Aorta (tissue), 5 donors: ENCODE measurements around the gene IMPDH2. TPM values are rescaled to one million over a fixed set of nuclear protein-coding genes. Genes with fewer than 3 reads are reported as not detected.
A peak's percentile ranks its signal among the peaks of the same experiment; 100 is the strongest.

Source experiments
- ATAC-seq: fragments of 200-7000 bp; cut with Tn5 transposase; one replicate; pipeline ENCODE4 v1.9.1; 2022; ENCODE audit warnings: moderate library complexity; ENCODE audit not compliant: low FRiP score
- DNase-seq, 2 donors: peaks; one replicate each; pipeline ENCODE4 v3.0.0-alpha.2; 2020
- H3K27ac ChIP-seq, 2 donors: one replicate each; pipeline ENCODE4 v1.5.1; 2013; ENCODE audit warnings: low read length in 2 of 2, mild to moderate bottlenecking in 2 of 2, moderate library complexity in 2 of 2, control low read depth in 1 of 2, inconsistent platforms in 1 of 2, low read depth in 1 of 2
- H3K27me3 ChIP-seq, 2 donors: one replicate each; pipeline ENCODE4 v1.6.1; 2013; ENCODE audit warnings: control low read depth in 1 of 2, low read length in 1 of 2, mild to moderate bottlenecking in 1 of 2, moderate library complexity in 1 of 2; ENCODE audit not compliant: insufficient read depth in 2 of 2, control insufficient read depth in 1 of 2
- H3K36me3 ChIP-seq, 2 donors: one replicate each; pipeline ENCODE4 v1.6.1; 2013; ENCODE audit warnings: control low read depth in 1 of 2, low read length in 1 of 2, mild to moderate bottlenecking in 1 of 2; ENCODE audit not compliant: insufficient read depth in 2 of 2, control insufficient read depth in 1 of 2
- H3K4me1 ChIP-seq, 2 donors: one replicate each; pipeline ENCODE4 v1.6.1; 2013; ENCODE audit warnings: low read length in 2 of 2, control low read depth in 1 of 2, mild to moderate bottlenecking in 1 of 2, moderate library complexity in 1 of 2; ENCODE audit not compliant: insufficient read depth in 2 of 2, control insufficient read depth in 1 of 2
- H3K4me3 ChIP-seq, 2 donors: one replicate each; pipeline ENCODE4 v1.5.1; 2013; ENCODE audit warnings: low read length in 2 of 2, control low read depth in 1 of 2, mild to moderate bottlenecking in 1 of 2
- H3K9me3 ChIP-seq: one replicate; pipeline ENCODE4 v1.6.1; 2013; ENCODE audit warnings: mild to moderate bottlenecking, low read length; ENCODE audit not compliant: control insufficient read depth
- WGBS, 2 donors: extraction: QIAGEN DNeasy Blood & Tissue Kit; methylation state at CpG; one replicate each; pipeline ENCODE4 v1.1.7; 2013; 5-methylcytosine and 5-hydroxymethylcytosine counted together
- intact Hi-C, 2 donors: fragments of 100-400 bp; cut with DNase I; formaldehyde crosslinking; loops; one replicate each; pipeline versions ENCODE4 v1.14.2 to v1.15.0; 2022
- polyA plus RNA-seq, 2 donors: library from polyadenylated mRNA; stranded (reverse); fragments of 200-250 nt; gene quantifications; one replicate each; pipeline ENCODE4 v1.2.3, GENCODE V29; 2013
- total RNA-seq, 2 donors: library from RNA; stranded (reverse); fragmentation: NEBNext Ultra II Directional; extraction: Animal tissue kit (Norgen Biotek cat#: 25700); gene quantifications; one replicate each; pipeline ENCODE4 v1.2.1, GENCODE V29; 2021
- donor health status: healthy with polysubstance abuse.
- donor health status: Bipolar disorder and iron deficiency.
- donor health status: DM: no; HTN: no; CAD: no.
- donor health status: DM: no; HTN: no; CAD: no.
- donor health status: DM: yes; HTN: yes; CAD: no.

IMPDH2 gene
- total and polyA plus RNA-seq, 4 donors, result 47.6 to 111 (median 93.0) TPM

GRCh38 chr3:48991851-48992545 lies 37.2 kb downstream of the IMPDH2 start:
- Histone ChIP-seq H3K4me3 (no peak overlapping the region), H3K27ac (peak overlapping the region in 1 of 2 donors; percentile 60)
- no peak for ATAC-seq

GRCh38 chr3:48990636-48991469 lies 38.3 kb downstream of the IMPDH2 start:
- peak overlapping the region; percentile 22 to 71 for H3K4me3 ChIP-seq
- peak overlapping the region in 1 of 2 donors; percentile 97 for H3K27ac ChIP-seq
- WGBS, 2 donors, result 2 to 4% methylated on average over 35 to 40 of the region's 40 CpGs
- DNase-seq, result no peak
- intact Hi-C loops, result loop anchor here in 1 of 2 donors (5.0 kb wide), 1 partner anchor 36 kb away; the partner anchor contains the start of gene IMPDH2
- no peaks in the 10 kb centered on the region for H3K9me3 ChIP-seq
- H3K4me1 ChIP-seq, result peaks cover 0 to 3% of the 10 kb centered on the region in 2 donors
- peaks cover 0 to 2% of the 10 kb centered on the region in 2 donors for H3K36me3 ChIP-seq
- ATAC-seq, result peak; percentile 2
- no peaks in the 10 kb centered on the region for H3K27me3 ChIP-seq

More at GRCh38 chr3:48991851-48992545, 37.2 kb downstream of the IMPDH2 start:
- intact Hi-C loops, result loop anchor here in 1 of 2 donors (5.0 kb wide), 1 partner anchor 35 kb away; the partner anchor contains the start of gene IMPDH2
- Histone ChIP-seq H3K9me3 (no peaks in the 10 kb centered on the region), H3K4me1 (peaks cover 0 to 3% of the 10 kb centered on the region in 2 donors), H3K27me3 (no peaks in the 10 kb centered on the region), H3K36me3 (no peaks in the 10 kb centered on the region)
- no peak for DNase-seq
- 69% methylated on average over 5 of the region's 5 CpGs for WGBS, 2 donors

- H3K4me3 ChIP-seq, result peak within 1 kb of the TSS; percentile 55 to 71
- ATAC-seq (peak; percentile 93), DNase-seq (peak; percentile 92 to 97)
- WGBS, 2 donors, result 0 to 1% methylated on average over 80 to 91 of the region's 91 CpGs
- H3K36me3 ChIP-seq, result peaks cover 2 to 3% of the 10 kb centered on the region in 2 donors
- H3K27me3 ChIP-seq, result no peaks in the 10 kb centered on the region
- no peaks in the 10 kb centered on the region for H3K9me3 ChIP-seq
- peak within 1 kb of the TSS; percentile 53 to 97 for H3K27ac ChIP-seq
- intact Hi-C loops, result loop anchor here (2.0 to 5.0 kb wide), 3 partner anchors 32 to 105 kb away; partner anchors contain the start of genes IMPDH2 (in 1 of the 2), NDUFAF3 (in 1 of the 2) and QRICH1 (in 1 of the 2)
- peaks cover 0 to 3% of the 10 kb centered on the region in 2 donors for H3K4me1 ChIP-seq
These were observed 39.2 kb downstream of the IMPDH2 start, which contains the start of gene P4HTM for GRCh38 chr3:48989796-48990635. Gene P4HTM, plus strand, starts transcription at chr3:48990241. Its CDS starts 16 bp downstream, at chr3:48990257.

- intact Hi-C loops, result loop anchor here (2.0 to 5.0 kb wide), 2 partner anchors 33 to 106 kb away; partner anchors contain the start of genes NDUFAF3 (in 1 of the 2) and QRICH1 (in 1 of the 2)
- peak; percentile 1 for ATAC-seq
- WGBS, 2 donors, result 1% methylated on average over 21 of the region's 21 CpGs
These were observed 39.9 kb downstream of the IMPDH2 start for GRCh38 chr3:48989126-48989795.

DNA sequence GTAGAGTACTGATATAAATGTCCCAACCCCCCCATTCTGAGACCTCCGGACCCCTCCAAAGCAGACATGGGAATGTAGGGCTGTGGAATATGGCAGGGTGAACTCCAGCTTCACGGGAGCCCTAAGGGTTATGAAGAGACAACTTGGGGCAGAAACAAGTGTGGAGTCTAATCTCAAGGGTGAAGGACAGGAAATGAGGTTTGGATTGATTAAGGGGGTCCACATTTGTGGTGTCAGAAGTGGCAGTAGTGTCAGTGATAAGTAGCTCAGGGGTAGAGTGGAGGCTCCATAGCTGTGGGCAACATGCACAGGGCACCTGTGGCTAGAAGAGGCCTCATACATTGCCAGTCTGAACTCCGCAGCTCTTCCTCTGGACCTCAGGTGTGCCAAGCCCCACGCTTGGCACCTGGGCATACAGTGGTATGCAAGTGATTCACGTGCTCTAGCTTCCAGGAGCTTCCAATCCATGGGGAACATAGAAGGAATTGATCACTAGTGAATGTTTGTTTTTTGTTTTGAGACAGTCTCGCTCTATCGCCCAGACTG lies 43.3 kb downstream of the IMPDH2 start:
- Histone ChIP-seq H3K36me3 (peaks cover 3 to 5% of the 10 kb centered on the region in 2 donors), H3K27me3 (no peaks in the 10 kb centered on the region), H3K27ac (no peak overlapping the region), H3K9me3 (no peaks in the 10 kb centered on the region), H3K4me3 (no peak overlapping the region), H3K4me1 (no peaks in the 10 kb centered on the region)
- peak; percentile 11 to 12 for DNase-seq
- WGBS, 2 donors, result 85 to 86% methylated on average over 7 of the region's 7 CpGs
- no peak for ATAC-seq
- intact Hi-C loops, result loop anchor here in 1 of 2 donors (5.0 kb wide), 1 partner anchor 36 kb away; the partner anchor contains the start of gene NDUFAF3

More at GRCh38 chr3:48989126-48989795, 39.9 kb downstream of the IMPDH2 start:
- Histone ChIP-seq H3K36me3 (peaks cover 2 to 3% of the 10 kb centered on the region in 2 donors), H3K4me3 (peak overlapping the region; percentile 55 to 71), H3K9me3 (no peaks in the 10 kb centered on the region), H3K4me1 (peaks cover 0 to 3% of the 10 kb centered on the region in 2 donors), H3K27ac (peak overlapping the region; percentile 53 to 97), H3K27me3 (no peaks in the 10 kb centered on the region)
- DNase-seq, result peak in 1 of 2 donors; percentile 46

DNA sequence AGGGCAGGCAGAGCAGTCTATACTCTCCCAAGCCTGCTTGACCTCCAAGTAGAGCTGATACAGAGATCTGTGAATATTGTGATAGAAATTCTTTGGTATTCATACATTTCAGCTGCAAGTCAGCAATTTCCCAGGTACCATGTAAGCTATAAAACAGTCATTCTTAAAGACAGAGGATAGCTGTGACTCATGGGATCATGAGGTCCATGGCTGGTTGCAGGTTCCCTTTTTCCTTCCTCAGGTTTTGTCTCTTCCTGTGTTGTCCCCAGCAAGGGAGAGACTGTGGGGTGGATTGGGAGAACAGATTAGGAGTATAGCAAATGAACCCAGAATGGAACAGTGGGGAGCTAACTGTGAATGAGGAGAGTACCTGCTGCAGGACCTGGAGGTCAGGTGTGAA lies 44.5 kb downstream of the IMPDH2 start:
- ATAC-seq (no peak), DNase-seq (peak in 1 of 2 donors; percentile 5)
- peaks cover 3 to 12% of the 10 kb centered on the region in 2 donors for H3K36me3 ChIP-seq
- H3K4me3 ChIP-seq, result no peak overlapping the region
- no peak overlapping the region for H3K27ac ChIP-seq
- intact Hi-C loops, result loop anchor here in 1 of 2 donors (5.0 kb wide), 1 partner anchor 38 kb away; the partner anchor contains the start of gene NDUFAF3
- no peaks in the 10 kb centered on the region for H3K9me3 ChIP-seq
- no peaks in the 10 kb centered on the region for H3K4me1 ChIP-seq
- no peaks in the 10 kb centered on the region for H3K27me3 ChIP-seq

DNA sequence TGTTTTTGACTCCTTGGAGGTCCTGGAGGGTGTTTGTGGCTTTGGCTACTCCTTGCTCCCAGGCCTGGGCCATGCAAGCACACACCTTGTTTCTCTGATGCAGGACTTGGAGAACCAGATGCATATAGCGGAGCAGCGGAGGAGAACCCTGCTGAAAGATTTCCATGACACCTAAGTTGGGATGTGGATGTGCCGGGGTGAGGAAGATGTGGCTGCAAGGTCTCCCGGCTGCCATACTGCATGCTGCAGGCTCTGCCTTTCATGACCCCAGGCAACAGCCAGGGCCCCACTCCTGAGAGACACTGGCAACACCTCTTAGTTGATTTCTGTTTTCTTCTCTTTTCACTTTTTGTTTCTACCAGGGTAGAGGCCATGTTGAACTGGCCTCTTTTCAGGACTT lies 46.1 kb downstream of the IMPDH2 start:
- Histone ChIP-seq H3K4me1 (no peaks in the 10 kb centered on the region), H3K27ac (no peak overlapping the region), H3K4me3 (no peak overlapping the region), H3K36me3 (peaks cover 6 to 15% of the 10 kb centered on the region in 2 donors), H3K27me3 (no peaks in the 10 kb centered on the region), H3K9me3 (no peaks in the 10 kb centered on the region)
- intact Hi-C loops, result no loop called here
- peak in 1 of 2 donors; percentile 61 for DNase-seq
- WGBS, 2 donors, result 94 to 96% methylated on average over 4 of the region's 4 CpGs
- ATAC-seq, result no peak
